ENCODE data around the gene TEK.

TEK gene

GRCh38 chr9:27151693-27152404 is 42.8 kb downstream of the TEK start:
- no peak for ATAC-seq
- TF ChIP-seq, protein P1, sequence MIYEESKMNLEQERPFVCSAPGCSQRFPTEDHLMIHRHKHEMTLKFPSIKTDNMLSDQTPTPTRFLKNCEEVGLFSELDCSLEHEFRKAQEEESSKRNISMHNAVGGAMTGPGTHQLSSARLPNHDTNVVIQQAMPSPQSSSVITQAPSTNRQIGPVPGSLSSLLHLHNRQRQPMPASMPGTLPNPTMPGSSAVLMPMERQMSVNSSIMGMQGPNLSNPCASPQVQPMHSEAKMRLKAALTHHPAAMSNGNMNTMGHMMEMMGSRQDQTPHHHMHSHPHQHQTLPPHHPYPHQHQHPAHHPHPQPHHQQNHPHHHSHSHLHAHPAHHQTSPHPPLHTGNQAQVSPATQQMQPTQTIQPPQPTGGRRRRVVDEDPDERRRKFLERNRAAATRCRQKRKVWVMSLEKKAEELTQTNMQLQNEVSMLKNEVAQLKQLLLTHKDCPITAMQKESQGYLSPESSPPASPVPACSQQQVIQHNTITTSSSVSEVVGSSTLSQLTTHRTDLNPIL (CRISPR knock-in tag; IDR thresholded peaks at IDR 0.05; ENCODE audit: low read depth), result no peak
- no peak for TF ChIP-seq SNAI2 (CRISPR knock-in tag; IDR thresholded peaks at IDR 0.05)

GRCh38 chr9:27152405-27152718 is 43.3 kb downstream of the TEK start:
- TF ChIP-seq, protein P2, sequence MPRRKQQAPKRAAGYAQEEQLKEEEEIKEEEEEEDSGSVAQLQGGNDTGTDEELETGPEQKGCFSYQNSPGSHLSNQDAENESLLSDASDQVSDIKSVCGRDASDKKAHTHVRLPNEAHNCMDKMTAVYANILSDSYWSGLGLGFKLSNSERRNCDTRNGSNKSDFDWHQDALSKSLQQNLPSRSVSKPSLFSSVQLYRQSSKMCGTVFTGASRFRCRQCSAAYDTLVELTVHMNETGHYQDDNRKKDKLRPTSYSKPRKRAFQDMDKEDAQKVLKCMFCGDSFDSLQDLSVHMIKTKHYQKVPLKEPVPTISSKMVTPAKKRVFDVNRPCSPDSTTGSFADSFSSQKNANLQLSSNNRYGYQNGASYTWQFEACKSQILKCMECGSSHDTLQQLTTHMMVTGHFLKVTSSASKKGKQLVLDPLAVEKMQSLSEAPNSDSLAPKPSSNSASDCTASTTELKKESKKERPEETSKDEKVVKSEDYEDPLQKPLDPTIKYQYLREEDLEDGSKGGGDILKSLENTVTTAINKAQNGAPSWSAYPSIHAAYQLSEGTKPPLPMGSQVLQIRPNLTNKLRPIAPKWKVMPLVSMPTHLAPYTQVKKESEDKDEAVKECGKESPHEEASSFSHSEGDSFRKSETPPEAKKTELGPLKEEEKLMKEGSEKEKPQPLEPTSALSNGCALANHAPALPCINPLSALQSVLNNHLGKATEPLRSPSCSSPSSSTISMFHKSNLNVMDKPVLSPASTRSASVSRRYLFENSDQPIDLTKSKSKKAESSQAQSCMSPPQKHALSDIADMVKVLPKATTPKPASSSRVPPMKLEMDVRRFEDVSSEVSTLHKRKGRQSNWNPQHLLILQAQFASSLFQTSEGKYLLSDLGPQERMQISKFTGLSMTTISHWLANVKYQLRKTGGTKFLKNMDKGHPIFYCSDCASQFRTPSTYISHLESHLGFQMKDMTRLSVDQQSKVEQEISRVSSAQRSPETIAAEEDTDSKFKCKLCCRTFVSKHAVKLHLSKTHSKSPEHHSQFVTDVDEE (CRISPR knock-in tag; IDR thresholded peaks at IDR 0.05), result no peak
- TF ChIP-seq OSR1 (CRISPR knock-in tag; IDR thresholded peaks at IDR 0.05) (no peak), RARB (CRISPR knock-in tag; IDR thresholded peaks at IDR 0.05) (no peak), CSRNP3 (CRISPR knock-in tag; IDR thresholded peaks at IDR 0.05) (no peak), ISL1 (CRISPR knock-in tag; IDR thresholded peaks at IDR 0.05) (no peak), ZNF565 (CRISPR knock-in tag; conservative IDR thresholded peaks at IDR 0.05; ENCODE audit: low read depth) (no peak), ZFP3 (CRISPR knock-in tag; IDR thresholded peaks at IDR 0.05) (no peak), TOX (CRISPR knock-in tag; IDR thresholded peaks at IDR 0.05; ENCODE audit: borderline replicate concordance) (no peak), ZNF70 (CRISPR knock-in tag; IDR thresholded peaks at IDR 0.05) (no peak), ZC3H10 (CRISPR knock-in tag; IDR thresholded peaks at IDR 0.05) (no peak), GLIS3 (CRISPR knock-in tag; IDR thresholded peaks at IDR 0.05) (no peak)
- TF ChIP-seq, protein P1 (CRISPR knock-in tag; IDR thresholded peaks at IDR 0.05; ENCODE audit: low read depth), result no peak

DNA sequence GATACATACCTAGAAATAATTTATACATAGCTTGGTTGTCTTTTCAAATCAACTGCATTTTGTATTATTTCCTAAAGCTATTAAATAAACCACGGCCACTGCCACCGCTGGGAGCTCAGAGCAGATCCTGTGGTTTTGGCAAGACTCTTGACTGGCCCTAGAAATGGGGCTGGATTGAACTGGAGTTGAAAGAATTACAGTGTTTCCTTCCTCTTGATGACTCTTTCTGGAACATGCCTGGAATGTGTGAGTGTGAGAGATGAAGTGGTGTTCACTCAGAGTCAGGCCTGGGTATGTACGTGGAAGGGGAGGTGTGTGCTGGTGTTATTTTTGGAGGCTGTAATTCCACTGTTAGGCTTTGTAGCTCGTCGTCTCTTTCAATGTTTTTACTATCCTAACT is 45.9 kb downstream of the TEK start:
- TF ChIP-seq CSDC2 (CRISPR knock-in tag; IDR thresholded peaks at IDR 0.05) (0 out of 2 replicates have a peak, but pooled peaks have one; percentile 51), ESRRG (CRISPR knock-in tag; IDR thresholded peaks at IDR 0.05) (no peak), TOX (CRISPR knock-in tag; IDR thresholded peaks at IDR 0.05; ENCODE audit: borderline replicate concordance) (0 out of 2 replicates have a peak, but pooled peaks have one; percentile 22)
- ATAC-seq, result peak; percentile 91

More at GRCh38 chr9:27152405-27152718, 43.3 kb downstream of the TEK start:
- no peak for ATAC-seq

GRCh38 chr9:27157097-27157496 is 48.1 kb downstream of the TEK start:
- no peak for ATAC-seq
- no peak for TF ChIP-seq OSR1 (CRISPR knock-in tag; IDR thresholded peaks at IDR 0.05)
- no peak for TF ChIP-seq GLIS3 (CRISPR knock-in tag; IDR thresholded peaks at IDR 0.05)
- no peak for TF ChIP-seq ZC3H10 (CRISPR knock-in tag; IDR thresholded peaks at IDR 0.05)
- TF ChIP-seq ISL1 (CRISPR knock-in tag; IDR thresholded peaks at IDR 0.05), result peak; percentile 59
- no peak for TF ChIP-seq ARNTL (CRISPR knock-in tag; IDR thresholded peaks at IDR 0.05; ENCODE audit: borderline replicate concordance, low read depth)
- no peak for TF ChIP-seq POU6F1 (CRISPR knock-in tag; IDR thresholded peaks at IDR 0.05; ENCODE audit: borderline replicate concordance, low read depth)
- TF ChIP-seq CSRNP3 (CRISPR knock-in tag; IDR thresholded peaks at IDR 0.05), result no peak

All from SK-N-SH treated with all-trans-retinoic acid at 6 μM for 48 hours (cell line).